Hematopoietic multipotent progenitor cell (in vitro differentiated cells): ENCODE data around the gene MEIS1. TPM values are rescaled to one million over a fixed set of nuclear protein-coding genes. Genes with fewer than 3 reads are reported as not detected.

Experiments
- DNase-seq, 3 donors: peaks; one replicate each; pipeline ENCODE4 v3.0.0-alpha.2; 2011 to 2015; ENCODE audit warnings: low read depth in 2 of 3, low spot score in 2 of 3
- total RNA-seq: library from RNA; depleted of rRNA; stranded (reverse); fragments of >200 nt; gene quantifications from one replicate; pipeline ENCODE4 v1.2.3, GENCODE V29; 2012

Gene MEIS1
- total RNA-seq, 1 donor: 96.9 TPM

GRCh38 chr2:66443186-66443978 is 8.5 kb downstream of the MEIS1 start:
- no peak for DNase-seq

- DNase-seq: peak in 1 of 3 donors; percentile 64
Measured at GRCh38 chr2:66443979-66444861, 9.3 kb downstream of the MEIS1 start.

- DNase-seq: peak in 2 of 3 donors; percentile 56 to 66
Measured at GRCh38 chr2:66445076-66445924, 10.4 kb downstream of the MEIS1 start.

- peak in 2 of 3 donors; percentile 55 to 67 for DNase-seq
Measured at GRCh38 chr2:66445925-66446871, 11.3 kb downstream of the MEIS1 start.

GRCh38 chr2:66446941-66447340 is 12.0 kb downstream of the MEIS1 start:
- DNase-seq: no peak

- no peak for DNase-seq
Measured at GRCh38 chr2:66447677-66448076, 12.8 kb downstream of the MEIS1 start.

GRCh38 chr2:66448136-66448991 is 13.4 kb downstream of the MEIS1 start:
- no peak for DNase-seq

GRCh38 chr2:66452214-66452613 is 17.3 kb downstream of the MEIS1 start:
- DNase-seq: no peak

GRCh38 chr2:66452917-66453316 is 18.0 kb downstream of the MEIS1 start:
- DNase-seq: no peak

GRCh38 chr2:66455490-66455889 is 20.6 kb downstream of the MEIS1 start:
- no peak for DNase-seq

- no peak for DNase-seq
Measured at GRCh38 chr2:66456183-66457041, 21.5 kb downstream of the MEIS1 start.

GRCh38 chr2:66457545-66457944 is 22.6 kb downstream of the MEIS1 start:
- no peak for DNase-seq

GRCh38 chr2:66460031-66460430 is 25.1 kb downstream of the MEIS1 start:
- DNase-seq: no peak

- DNase-seq: no peak
Measured at GRCh38 chr2:66461001-66461663, 26.2 kb downstream of the MEIS1 start.

- no peak for DNase-seq
Measured at GRCh38 chr2:66461664-66462500, 27.0 kb downstream of the MEIS1 start.

- no peak for DNase-seq
Measured at GRCh38 chr2:66462501-66462825, 27.5 kb downstream of the MEIS1 start.
